Nephron (organoid): ENCODE data around the gene CCDC61.

ENCODE experiments used
- H3K27ac Mint-ChIP-seq, 3 experiments: 2 replicates each; pipeline ENCODE4 v1.8.0; 2020; ENCODE audit warnings: mixed read lengths in 3 of 3, mild to moderate bottlenecking in 2 of 3, moderate library complexity in 1 of 3
- H3K27me3 Mint-ChIP-seq: 2 replicates; pipeline ENCODE4 v1.8.0; 2021; ENCODE audit warnings: low read depth, mild to moderate bottlenecking, moderate library complexity, mixed read lengths
- H3K36me3 Mint-ChIP-seq: 2 replicates; pipeline ENCODE4 v1.8.0; 2020; ENCODE audit warnings: low read depth, mixed read lengths
- H3K4me1 Mint-ChIP-seq: 2 replicates; pipeline ENCODE4 v1.8.0; 2020; ENCODE audit warnings: mixed read lengths
- H3K4me3 Mint-ChIP-seq, 3 experiments: 2 replicates each; pipeline ENCODE4 v1.8.0; 2020; ENCODE audit warnings: mild to moderate bottlenecking in 3 of 3, mixed read lengths in 3 of 3, moderate library complexity in 2 of 3
- H3K9me3 Mint-ChIP-seq: 2 replicates; pipeline ENCODE4 v1.8.0; 2020; ENCODE audit warnings: mixed read lengths
- CTCF ChIP-seq, 3 experiments: fragments of 200-600 bp; sonication (generic); IDR thresholded peaks; one replicate each; pipeline ENCODE4 v1.5.0; 2021; ENCODE audit warnings: antibody characterized with exemption in 3 of 3; ENCODE audit not compliant: unreplicated experiment in 3 of 3

CCDC61 gene

DNA sequence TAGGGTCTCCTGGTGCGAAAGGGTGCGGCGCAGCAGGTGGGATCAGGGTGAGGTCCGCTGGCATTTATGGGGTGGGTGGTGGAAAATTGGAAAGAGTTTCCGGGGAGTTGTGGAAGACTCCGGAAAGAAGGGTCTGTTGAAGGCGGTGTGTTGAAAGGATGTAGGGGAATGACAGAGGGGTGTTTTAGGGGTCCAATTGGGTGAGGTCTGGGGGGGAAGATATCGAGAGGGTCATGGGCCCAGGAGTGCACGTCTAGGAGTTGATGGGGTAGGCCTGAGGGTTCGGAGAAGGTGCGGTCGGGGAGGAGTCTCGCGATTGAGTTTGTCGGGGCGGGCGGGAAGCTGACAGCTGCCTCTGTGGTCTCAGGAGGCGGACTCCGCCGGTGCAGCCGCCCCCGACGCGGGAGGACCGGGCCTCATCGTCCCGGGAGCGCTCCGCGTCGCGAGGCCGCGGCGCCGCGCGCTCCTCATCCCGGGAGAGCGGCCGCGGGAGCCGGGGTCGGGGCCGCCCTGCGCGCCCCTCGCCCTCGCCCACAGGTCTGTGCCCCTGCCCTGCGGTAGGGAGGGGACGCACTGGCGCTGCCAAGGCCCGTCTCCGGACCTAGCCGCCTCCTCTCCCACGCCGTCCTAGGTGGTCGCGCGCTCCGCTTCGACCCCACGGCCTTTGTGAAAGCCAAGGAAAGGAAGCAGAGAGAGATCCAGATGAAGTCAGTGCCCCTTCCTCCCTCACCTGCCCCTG, 20.6 kb downstream of the CCDC61 start:
- no peak for TF ChIP-seq CTCF (IDR thresholded peaks at IDR 0.05; ENCODE audit: unreplicated experiment in 3 of 3)
- peak overlapping the region; percentile 84 to 87 (median 86) for H3K4me3 Mint-ChIP-seq
- H3K9me3 Mint-ChIP-seq = no peaks in the 10 kb centered on the region
- peaks cover 50% of the 10 kb centered on the region for H3K27me3 Mint-ChIP-seq
- H3K36me3 Mint-ChIP-seq = peaks cover 3% of the 10 kb centered on the region
- no peak overlapping the region for H3K27ac Mint-ChIP-seq
- H3K4me1 Mint-ChIP-seq = peaks cover 14% of the 10 kb centered on the region

- H3K4me3 Mint-ChIP-seq = peak overlapping the region; percentile 84 to 87 (median 86)
- no peaks in the 10 kb centered on the region for H3K9me3 Mint-ChIP-seq
- no peak overlapping the region for H3K27ac Mint-ChIP-seq
- peak; percentile 89 for TF ChIP-seq CTCF (IDR thresholded peaks at IDR 0.05; ENCODE audit: unreplicated experiment in 3 of 3)
- peaks cover 3% of the 10 kb centered on the region for H3K36me3 Mint-ChIP-seq
- peaks cover 14% of the 10 kb centered on the region for H3K4me1 Mint-ChIP-seq
- peaks cover 50% of the 10 kb centered on the region for H3K27me3 Mint-ChIP-seq
Measured at GRCh38 chr19:46016426-46017094, 21.3 kb downstream of the CCDC61 start.

DNA sequence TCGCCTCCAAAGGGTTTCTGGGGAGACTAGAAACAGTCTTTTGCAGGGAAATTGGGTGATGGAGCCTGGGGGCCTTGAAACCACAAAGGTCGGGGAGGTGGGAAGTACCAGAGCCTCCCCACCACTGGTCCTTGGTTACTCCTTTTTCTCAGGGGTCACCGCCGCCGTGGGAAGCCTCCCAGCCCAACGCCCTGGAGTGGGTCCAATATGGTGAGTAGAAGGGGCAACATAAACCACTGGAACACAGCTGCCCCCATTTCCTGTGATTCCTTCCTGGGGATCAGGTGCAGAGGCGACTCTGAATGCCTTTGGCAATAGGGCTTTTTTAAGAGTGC, 21.8 kb downstream of the CCDC61 start:
- Mint-ChIP-seq H3K9me3 (no peaks in the 10 kb centered on the region), H3K4me3 (peak overlapping the region; percentile 41 to 87 (median 64)), H3K36me3 (peaks cover 3% of the 10 kb centered on the region), H3K27ac (no peak overlapping the region), H3K27me3 (peaks cover 50% of the 10 kb centered on the region), H3K4me1 (peaks cover 14% of the 10 kb centered on the region)
- peak; percentile 26 to 49 (median 28) for TF ChIP-seq CTCF (IDR thresholded peaks at IDR 0.05; ENCODE audit: unreplicated experiment in 3 of 3)

DNA sequence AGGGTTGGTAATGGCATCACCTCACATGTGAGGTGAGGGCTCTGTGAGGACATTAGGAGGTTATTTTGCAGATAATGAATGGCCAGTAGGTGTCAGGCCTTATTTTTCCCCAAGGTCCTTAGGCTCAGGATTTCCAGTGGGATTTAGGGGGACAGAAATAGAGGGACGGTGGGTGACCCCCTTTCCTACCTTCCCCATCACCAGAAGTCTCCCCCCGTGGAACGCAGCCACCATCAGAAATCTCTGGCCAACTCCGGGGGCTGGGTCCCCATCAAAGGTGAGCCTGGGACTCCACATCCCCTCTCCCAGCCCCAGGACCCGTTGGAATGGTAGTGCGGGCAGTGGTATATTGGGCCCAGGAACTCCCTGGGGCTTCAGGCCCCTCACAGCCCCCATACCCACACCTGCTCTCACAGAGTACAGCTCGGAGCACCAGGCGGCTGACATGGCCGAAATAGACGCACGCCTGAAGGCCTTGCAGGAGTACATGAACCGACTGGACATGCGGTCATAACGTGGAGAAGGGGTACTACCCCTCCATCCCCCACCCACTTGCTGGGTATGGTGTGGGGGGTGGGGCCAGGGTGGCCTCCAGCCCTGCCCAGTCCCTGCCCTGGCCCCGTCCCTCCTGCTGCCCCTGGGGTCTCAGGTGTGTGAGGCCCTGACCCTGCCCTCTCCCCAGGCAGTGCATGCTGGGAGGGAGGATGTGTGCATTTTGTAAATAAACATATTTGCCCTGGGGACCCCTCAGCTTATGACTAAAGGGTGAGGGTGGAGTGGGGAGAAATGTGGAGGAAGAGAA, 22.8 kb downstream of the CCDC61 start:
- peaks cover 3% of the 10 kb centered on the region for H3K36me3 Mint-ChIP-seq
- no peak overlapping the region for H3K27ac Mint-ChIP-seq
- no peak overlapping the region for H3K4me3 Mint-ChIP-seq
- no peaks in the 10 kb centered on the region for H3K9me3 Mint-ChIP-seq
- peaks cover 14% of the 10 kb centered on the region for H3K4me1 Mint-ChIP-seq
- no peak for TF ChIP-seq CTCF (IDR thresholded peaks at IDR 0.05; ENCODE audit: unreplicated experiment in 3 of 3)
- H3K27me3 Mint-ChIP-seq = peaks cover 42% of the 10 kb centered on the region

- H3K36me3 Mint-ChIP-seq = peaks cover 3% of the 10 kb centered on the region
- no peak overlapping the region for H3K27ac Mint-ChIP-seq
- no peak for TF ChIP-seq CTCF (IDR thresholded peaks at IDR 0.05; ENCODE audit: unreplicated experiment in 3 of 3)
- peaks cover 35% of the 10 kb centered on the region for H3K27me3 Mint-ChIP-seq
- peaks cover 14% of the 10 kb centered on the region for H3K4me1 Mint-ChIP-seq
- H3K9me3 Mint-ChIP-seq = no peaks in the 10 kb centered on the region
- H3K4me3 Mint-ChIP-seq = no peak overlapping the region
Measured at GRCh38 chr19:46018729-46019251, 23.5 kb downstream of the CCDC61 start.
